Prostate gland (tissue), 2 donors: Measurements from ENCODE around the gene TMEM26.

Source experiments
- CTCF ChIP-seq, 4 experiments: fragments of 200-600 bp in 2 of 4; fragments of 450-650 bp in 2 of 4; sonication (generic) in 2 of 4; IDR thresholded peaks; 1 replicate in 3 of 4; 2 replicates in 1 of 4; pipeline ENCODE4 v1.5.1; 2016 to 2019; ENCODE audit warnings: antibody characterized with exemption in 4 of 4, mild to moderate bottlenecking in 2 of 4, moderate library complexity in 2 of 4
- POLR2A ChIP-seq: fragments of 450-650 bp; IDR thresholded peaks from one replicate; pipeline ENCODE4 v1.6.1; 2016; ENCODE audit warnings: antibody characterized with exemption, mild to moderate bottlenecking

DNA sequence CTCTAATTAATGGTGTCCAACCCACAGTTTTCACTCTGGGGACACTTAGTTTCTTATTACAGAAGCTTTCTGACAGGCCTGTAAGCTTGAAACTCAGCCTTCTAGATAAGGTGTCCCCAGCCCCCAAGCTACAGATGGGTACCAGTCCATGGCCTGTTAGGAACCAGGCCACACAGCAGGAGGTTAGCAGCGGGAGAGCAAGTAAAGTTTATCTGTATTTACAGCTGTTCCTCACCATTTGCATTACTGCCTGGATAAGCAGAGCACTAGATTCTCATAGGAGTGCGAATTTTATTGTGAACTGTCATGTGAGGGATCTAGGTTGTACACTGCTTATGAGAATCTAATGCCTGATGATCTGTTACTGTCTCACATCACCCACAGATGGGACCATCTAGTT is 93.7 kb downstream of the TMEM26 start:
- TF ChIP-seq POLR2A (no peak), CTCF (IDR thresholded peaks at IDR 0.05) (no peak)
